AG08395 (cell line): Measurements from ENCODE around the gene TTYH2.
A peak's percentile ranks its signal among the peaks of the same experiment; 100 is the strongest.
"Not testable (repeated sequence)": the region's sequence is repeated elsewhere in the genome, so short reads cannot be mapped to it uniquely, and the experiment has no call there.

Source experiments
- DNase-seq: peaks from one replicate; pipeline ENCODE4 v3.0.0; 2012; ENCODE audit warnings: mixed read lengths, low spot score

TTYH2 gene, protein sequence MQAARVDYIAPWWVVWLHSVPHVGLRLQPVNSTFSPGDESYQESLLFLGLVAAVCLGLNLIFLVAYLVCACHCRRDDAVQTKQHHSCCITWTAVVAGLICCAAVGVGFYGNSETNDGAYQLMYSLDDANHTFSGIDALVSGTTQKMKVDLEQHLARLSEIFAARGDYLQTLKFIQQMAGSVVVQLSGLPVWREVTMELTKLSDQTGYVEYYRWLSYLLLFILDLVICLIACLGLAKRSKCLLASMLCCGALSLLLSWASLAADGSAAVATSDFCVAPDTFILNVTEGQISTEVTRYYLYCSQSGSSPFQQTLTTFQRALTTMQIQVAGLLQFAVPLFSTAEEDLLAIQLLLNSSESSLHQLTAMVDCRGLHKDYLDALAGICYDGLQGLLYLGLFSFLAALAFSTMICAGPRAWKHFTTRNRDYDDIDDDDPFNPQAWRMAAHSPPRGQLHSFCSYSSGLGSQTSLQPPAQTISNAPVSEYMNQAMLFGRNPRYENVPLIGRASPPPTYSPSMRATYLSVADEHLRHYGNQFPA

DNA sequence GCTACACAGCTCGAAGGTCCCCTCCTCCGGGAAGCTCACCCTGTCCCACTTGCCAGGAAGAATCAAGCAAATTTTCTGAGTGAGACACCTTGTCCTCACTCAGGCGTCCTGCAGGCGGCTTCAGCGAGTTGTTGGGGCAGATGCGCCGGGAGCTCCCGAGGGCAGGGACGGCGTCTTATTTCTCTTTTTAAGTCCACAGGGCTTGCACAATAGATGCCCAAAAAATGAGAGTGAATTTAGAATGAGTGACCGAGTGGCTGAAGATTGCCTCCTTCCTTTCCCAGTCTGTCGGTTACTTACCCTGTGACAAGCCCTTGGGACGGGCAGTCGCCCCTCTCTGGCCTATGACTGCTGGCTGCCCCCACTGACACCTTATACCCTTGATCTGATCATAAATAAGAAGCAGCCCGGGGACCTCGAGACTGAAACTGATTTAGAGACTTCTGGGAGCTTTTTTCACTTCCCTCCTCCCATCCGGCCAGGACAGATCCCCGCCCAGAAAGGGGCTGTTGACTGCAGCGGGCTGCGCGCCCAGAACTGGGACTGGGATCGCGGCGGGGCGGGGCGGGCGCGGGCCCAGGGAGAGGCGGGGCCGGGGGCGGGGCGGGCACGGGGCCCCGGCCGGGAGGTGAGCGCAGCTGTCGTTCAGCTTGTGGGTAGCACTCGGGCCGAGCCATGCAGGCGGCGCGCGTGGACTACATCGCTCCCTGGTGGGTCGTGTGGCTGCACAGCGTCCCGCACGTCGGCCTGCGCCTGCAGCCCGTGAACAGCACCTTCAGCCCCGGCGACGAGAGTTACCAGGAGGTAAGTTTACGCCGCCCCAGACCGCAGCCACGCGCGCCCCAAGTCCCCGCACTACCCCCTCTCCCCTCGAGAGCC, at the start of gene TTYH2:
TTYH2 (plus strand) TSS at position 659 of the 879 bp plus-strand sequence; CDS start at position 676, 17 bp downstream.
- DNase-seq = peak; percentile 90

DNA sequence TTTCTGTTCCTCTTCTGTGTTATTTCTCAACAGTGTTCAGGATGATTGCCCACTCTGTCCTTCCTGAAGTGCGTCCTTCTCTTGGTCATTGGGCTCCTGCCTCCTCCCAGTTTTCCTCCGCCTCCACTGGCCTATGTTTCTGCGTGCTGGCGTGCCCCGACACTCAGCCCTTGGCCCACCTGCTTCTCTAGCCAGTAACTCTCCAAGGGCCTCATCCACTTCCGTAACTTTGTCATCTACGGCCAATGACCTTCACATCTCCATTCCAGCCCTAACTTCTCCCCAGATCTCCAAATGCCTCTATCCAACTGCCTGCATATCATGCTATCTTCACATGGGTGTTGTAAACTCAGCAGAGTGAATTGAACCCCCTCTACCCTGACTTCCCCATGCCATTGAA, 49.5 kb upstream of the TTYH2 start:
- DNase-seq = no peak

DNA sequence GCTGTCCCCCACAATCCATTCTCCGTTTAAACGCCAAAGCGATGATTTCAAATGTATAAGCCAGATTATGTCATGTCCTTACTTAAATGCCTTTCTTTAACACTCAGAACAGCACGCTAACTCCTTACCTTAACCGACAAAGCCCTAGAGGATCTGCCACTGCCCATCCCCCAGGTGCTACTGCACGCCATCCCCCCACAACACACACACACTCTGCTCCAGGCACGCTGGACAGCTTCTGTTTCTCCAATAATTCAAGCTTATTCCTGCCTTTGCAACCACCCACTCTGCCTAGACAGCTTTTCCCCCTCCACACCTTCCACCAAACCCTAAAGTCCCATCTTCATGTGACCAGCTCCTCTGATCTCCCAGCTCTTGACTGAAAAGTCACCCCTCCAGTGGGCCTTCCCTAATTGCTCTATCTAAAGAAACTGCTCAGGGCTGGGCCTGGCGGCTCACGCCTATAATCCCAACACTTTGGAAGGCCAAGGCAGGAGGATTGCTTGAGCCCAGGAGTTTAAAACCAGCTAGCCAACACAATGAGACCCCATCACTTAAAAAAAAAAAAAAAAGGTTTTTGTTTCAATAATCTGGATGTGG, 48.8 kb upstream of the TTYH2 start:
- no peak for DNase-seq

DNA sequence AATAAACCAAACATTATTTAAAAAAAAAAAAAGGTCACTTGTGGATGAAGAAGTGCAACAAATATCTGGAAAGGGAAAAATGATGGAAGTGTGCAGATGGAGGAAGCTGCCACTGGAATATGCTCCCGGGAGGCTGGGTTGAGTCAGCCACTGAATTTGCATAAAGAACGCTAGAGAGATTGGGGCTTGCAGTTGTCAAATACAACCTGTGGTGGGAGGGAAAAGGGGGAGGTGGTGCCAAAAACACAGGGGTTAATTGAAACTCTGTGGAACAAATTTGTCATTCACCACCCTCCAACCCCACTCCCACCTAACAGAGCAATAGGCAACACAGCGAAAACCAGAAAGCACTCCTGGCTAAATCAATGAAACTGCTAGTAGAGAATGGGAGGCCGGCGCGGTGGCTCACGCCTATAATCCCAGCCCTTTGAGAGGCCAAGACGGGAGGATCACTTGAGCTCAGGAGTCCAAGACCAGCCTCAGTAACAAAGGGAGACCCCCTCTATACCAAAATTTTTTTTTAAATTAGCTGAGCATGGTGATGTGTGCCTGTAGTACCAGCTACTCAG, 47.5 kb upstream of the TTYH2 start:
- no peak for DNase-seq

DNA sequence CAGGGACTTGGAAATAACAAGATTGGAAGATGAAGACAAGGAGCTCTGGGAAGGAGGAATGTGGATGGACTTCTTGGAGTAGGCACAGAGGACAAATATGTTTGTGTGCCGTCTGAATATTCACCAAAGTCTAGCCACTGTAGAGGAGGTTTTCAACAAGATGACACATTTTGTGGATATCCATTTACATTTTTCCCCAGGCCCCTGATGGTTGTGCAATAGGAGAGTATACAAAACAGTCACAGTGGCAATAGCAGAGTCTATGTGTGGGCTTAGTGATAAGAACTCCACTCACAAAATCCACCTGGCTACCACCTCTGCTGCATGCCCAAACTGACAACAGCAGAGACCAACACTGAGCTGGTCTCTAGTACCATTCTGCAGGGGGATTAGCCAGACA, 42.4 kb upstream of the TTYH2 start:
- no peak for DNase-seq

DNA sequence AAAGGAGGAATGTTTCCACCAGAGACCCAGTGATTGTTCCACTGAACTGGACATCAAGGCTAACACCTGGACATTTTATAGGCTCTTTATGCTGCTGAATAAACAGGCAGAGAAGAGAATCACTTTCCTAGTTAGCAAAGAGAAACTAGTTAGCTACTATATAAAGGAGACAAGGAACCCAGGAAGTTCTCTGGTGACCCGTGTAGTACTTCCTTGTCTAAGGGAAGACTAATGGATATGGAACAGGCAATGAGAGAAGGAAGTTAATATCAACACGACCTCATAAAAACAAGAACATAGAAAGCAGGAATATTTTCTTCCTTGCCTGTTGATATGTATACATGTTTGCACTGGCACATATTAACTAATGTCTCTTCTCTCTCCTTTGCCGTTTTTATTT, 40.7 kb upstream of the TTYH2 start:
- DNase-seq = no peak

DNA sequence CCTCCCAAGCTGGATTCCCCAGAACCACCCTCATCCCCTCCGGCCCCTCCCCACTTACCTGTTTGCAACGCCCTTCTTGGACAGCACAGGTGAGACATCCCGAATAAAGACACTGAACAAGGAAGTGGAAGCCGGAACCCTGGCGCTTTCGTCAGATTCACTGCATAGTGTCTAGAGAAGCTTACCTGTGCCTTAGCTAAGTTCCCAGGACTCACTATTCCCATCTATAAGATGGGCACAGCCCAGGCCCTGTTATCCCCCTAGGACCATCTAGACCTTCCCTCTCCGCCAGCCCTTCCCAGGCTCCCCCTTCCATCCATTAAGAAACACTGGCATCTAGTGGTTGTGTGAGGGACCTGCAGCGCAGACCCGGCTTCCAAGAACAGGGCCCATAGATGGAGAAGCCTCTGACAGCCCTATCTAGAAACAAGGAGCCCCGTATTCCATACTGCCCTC, 36.8 kb upstream of the TTYH2 start:
- peak; percentile 76 for DNase-seq

DNA sequence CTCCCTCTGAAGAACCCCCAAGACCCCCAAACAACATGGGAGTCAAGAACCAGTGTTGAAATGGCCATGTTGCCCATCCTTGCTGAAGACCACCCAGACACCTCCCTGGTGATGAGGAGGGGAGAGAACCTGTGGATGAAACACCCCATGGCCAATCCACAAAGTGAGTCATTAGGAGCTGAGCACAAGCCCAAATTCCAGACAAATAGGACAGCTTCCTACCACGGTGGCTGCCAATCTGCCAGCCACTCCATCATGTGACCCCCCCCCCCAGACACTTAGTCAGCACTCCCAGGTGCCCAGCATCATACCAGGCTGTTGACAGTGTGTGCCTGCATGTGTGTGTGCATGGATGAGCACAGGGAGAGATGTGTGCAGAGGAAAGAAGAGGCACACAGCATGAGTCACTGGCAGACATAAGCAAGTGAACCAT, 36.3 kb upstream of the TTYH2 start:
- DNase-seq = peak; percentile 26

DNA sequence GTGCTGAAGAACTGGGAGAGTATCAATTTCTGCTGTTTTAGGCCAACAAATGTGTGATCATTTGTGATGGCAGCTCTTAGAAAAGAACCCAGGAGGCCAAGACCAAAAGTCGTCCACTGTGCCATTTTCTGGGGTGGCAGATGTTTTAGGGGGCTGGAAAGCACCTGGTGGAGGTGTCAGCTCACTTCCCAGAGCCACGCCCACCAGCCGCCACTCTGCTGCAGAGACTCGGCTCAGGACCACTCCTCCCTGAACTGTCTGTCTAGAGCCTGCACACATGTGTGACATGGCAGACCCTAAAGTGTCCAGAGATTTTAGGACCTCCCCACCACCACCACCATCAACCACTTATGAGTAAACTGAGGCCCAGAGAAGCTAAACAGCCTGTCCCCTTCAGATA, 33.8 kb upstream of the TTYH2 start:
- DNase-seq = no peak

DNA sequence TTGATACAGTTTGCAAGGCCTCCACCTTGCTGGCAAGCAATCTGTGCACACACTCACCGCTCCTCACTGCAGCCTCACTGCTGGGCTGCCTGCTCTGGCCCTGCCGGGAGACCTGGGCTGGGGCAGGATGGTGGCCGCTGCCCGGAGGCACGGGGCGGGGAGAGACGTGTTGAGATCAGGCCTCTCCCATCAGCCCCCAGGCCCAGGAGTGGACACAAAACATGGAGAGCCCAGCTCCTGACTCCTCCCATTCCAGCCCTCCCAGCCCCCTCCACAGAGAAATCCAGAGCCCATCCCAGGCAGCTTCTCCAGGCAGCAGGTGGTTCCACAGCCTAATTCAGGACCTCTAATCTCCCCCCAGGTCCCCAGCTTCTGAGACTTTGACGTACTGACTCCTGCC, 33.0 kb upstream of the TTYH2 start:
- no peak for DNase-seq

DNA sequence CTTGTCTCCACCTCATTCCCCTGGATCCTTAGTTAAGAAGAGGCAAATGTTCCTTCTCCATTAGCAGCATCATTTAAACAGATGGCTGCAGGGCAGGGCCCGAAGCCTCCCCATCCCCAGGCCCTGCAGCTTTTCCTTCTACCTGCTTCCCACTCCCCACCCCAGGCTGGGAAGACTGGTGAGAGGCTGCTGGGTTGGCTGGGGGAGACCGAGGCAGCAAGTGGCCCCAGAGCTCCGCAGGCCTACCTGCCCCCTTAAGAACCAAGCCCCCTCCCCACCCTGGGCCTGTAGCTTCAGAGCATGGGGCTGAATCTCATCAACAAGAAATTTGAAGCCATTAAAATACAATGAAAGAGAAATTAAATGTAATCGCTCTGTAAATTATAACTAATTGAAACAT, 32.0 kb upstream of the TTYH2 start:
- DNase-seq = no peak

DNA sequence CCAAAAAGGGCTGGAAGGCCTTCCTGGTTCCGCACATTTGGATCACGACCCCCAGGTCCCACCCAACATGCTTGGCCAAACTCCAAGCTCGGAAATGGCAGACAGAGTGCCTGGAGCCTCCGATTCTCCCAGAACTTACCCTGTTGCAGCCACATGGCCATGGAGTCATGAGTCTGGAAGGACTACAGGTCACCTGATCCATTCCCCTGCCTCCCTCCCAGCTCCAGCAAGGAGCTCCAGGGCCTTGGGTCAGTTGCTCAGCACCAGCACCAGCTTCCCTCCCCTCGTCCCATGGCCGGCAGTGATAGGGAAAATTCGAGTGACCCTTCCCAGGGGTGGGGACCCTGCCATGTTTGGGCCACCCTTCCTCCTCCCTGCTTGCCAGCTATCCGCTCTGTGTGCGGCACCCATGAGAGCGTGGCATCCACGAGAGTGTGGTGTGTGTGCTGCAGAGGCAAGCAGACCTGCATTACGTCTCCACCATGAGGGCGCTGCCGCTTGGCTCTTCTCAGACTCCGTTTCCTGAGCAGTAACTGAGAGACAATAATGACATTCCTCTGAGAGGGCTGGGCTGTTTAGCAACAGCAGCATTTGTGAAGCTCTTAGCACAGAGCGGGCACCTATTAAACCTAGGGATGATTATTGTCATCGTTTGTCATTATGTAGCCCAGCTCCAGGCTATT, 31.2 kb upstream of the TTYH2 start:
- no peak for DNase-seq

DNA sequence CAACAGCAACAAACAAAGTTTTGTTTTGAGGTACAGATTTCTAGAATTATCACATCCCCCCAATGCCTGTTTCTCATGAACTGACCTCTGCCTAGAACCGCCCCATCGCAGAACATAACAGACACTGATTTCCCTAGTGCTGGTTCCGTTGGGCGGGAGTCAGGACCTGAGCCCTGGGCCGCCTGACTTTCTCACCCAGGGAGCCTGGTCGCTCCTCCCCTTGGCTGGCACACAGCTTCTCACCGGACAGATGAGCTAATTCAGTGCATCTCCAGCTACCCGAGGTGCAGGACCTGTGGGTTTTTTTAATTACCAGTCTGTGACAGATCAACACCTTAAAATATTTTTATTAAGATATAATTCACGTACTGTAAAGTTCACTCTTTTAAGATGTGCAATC, 30.0 kb upstream of the TTYH2 start:
- no peak for DNase-seq

DNA sequence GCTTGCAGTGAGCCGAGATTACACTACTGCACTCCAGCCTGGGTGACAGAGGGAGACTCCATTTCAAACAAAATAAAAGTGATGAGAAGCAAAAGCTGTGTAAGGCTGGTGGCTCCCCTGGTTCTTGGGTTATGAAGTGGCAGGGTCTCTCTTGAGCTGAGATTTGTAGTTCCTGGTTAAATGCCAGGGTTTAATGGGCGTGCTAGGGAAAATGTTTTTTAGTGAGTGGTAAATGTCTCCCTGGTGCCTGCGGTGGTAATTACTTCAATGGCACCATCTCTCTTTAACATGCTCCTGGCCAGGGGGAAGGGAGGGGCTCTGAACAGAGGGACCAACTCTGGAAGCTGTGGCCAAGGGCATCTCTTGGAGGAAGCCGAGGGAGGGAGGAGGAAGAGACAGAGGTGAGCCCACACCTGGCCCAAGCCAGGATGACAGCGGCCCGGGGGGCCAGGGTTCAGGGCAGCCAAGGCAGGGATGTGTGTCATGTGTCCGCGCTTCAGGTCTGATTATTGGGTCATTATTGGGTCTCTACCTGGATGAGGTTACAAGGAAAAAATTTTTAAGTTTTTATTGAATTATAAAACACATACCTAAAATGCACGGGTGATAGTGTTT, 27.7 kb upstream of the TTYH2 start:
- no peak for DNase-seq

DNA sequence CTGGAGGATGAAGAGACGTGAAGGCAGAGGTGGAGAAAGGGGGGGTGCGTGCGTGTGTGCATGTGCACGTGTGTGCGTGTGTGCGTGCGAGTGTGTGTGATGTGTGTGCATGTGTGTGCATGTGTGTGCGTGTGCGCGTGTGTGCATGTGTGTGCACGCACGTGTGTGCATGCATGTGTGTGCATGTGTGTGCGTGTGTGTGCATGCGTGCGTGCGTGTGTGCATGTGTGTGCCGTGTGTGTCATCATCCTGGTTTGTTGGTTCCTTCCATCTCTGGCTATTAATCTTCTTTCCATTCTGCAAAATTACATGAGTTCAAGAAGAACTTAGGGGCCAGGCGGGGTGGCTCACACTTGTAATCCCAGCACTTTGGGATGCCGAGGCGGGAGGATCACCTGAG, 26.9 kb upstream of the TTYH2 start:
- DNase-seq = no peak

DNA sequence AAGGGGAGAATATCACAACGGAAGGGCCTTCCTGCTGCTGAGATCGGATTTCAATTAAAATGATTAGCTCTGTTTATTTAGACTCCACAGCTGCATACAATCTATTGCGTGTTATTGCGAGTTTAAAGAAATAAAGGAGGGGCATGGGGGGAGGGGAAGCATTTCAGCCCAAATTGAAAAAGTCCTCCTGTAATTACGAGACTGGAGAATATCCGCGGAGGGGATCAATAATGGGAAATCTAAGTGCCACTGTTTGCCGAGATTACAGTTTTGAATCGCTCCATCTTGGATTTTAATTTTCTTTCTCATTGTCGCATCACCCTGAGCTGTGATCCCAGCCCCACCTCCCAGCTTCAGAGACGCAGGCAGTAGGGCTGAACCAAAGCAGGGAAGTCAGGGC, 25.6 kb upstream of the TTYH2 start:
- no peak for DNase-seq

DNA sequence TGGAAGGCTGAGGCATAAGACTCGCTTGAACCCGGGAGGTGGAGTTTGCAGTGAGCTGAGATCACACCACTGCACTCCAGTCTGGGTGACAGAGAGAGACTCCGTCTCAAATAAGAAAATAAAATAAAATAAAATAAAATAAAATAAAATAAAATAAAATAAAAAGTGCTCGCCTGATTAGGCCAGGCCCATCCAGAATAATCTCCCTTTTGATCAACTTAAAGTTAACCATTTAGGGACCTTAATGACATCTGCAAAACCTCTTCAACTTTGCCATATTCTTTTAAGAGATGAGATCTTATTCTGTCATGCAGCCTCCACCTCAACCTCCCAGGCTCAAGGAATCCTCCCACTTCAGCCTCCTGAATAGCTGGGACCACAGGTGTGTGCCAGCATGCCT, 24.7 kb upstream of the TTYH2 start:
- not testable (repeated sequence) for DNase-seq

DNA sequence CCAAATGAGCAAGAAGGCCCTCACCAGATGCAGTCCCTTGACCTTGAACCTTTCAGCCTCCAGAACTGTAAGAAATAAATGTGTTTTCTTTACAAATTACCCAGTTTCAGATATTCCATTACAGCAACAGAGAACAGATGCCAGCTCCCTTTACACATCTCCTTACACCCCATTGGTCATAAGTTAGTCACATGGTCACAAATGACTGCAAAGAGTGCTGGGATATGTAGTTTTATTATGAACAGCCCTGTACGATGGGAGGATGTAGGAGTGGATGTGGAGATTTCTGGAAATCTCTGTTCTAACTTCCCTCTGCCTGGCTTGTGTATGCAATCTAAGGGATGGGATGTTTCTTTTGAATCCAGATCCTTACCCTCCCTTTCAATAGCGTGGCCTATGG, 23.2 kb upstream of the TTYH2 start:
- peak; percentile 58 for DNase-seq

DNA sequence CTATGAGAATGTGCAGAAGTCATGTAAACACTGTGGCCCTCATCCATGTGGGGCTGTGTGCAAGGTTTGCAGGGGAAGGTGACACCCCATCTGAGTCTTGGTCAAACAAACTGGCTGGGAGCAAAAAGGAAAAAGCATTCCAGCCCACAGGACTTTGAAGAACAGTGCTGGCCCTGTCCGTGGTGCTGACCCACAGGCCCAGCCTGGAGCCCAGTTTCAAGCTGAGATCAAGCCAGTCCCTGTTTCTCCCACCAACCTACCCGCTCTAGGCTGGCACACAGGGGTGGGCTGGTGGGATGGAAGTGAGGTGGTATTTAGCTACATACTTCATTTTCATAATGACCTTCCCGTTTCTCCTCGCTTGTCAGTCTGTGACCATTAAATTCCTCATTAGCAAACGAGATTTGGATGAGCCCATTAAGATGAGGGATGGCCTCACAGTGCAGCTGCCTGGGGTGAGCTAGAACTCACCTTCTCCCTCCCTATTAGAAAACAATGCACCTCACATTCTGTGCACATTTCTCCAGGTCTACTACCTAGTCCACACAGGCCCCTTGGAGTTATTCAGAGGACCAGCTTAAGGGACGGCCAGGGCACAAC, 22.5 kb upstream of the TTYH2 start:
- DNase-seq = peak; percentile 57

DNA sequence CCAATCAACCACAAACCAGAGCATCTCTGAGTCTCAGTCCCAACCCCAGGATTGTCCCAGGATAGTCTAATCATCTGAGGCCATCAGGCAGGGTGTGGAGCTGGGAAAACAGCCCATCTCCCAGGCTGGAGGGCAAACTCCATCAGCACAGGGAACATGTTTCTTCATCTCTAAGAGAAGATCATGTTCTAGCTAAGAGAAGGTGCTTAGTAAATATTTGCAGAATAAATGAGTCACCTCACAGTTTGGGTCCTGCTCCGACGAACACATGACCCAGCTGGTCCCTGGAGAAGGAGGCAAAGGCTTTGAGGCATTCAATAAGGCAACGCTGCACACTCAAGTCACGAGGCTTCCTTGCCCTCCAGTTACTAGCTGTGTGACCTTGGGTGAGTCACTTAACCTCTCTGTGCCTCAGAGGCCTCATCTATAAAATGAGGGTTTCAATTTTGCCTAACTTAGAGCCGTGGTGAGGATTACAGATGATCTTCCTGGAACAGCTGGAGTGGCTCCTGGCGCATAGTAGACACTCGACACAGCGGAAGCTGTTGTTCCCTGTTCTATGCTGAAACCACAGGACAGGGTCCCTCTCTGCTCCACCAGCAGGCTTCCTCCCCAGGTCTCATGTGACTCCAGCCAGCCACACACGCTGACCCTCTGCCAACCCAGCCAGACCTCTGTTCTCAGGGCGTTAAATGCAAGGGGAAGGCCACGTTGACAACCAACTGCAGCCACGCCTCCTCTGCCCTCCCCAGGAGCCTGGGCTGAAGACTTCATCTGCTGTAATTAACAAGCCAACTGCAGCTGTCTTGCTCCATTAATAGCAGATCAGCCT, 20.2 kb upstream of the TTYH2 start:
- no peak for DNase-seq
